Adipocyte (in vitro differentiated cells): ENCODE data around the gene MITF.

ENCODE experiments used
- DNase-seq: peaks from one replicate; pipeline ENCODE4 v3.0.0-alpha.2; 2015; ENCODE audit warnings: low read depth
- H3K27me3 ChIP-seq: replicated peaks from 2 replicates; pipeline ENCODE4 v1.7.0; 2013; ENCODE audit warnings: mild to moderate bottlenecking, low read length, moderate library complexity; ENCODE audit not compliant: control insufficient read depth, insufficient read depth
- H3K36me3 ChIP-seq: 2 replicates; pipeline ENCODE4 v1.7.0; 2013; ENCODE audit warnings: low read length, mild to moderate bottlenecking, moderate library complexity; ENCODE audit not compliant: control insufficient read depth, insufficient read depth, severe bottlenecking
- H3K4me1 ChIP-seq: 2 replicates; pipeline ENCODE4 v1.7.0; 2013; ENCODE audit warnings: mild to moderate bottlenecking, low read length, moderate library complexity; ENCODE audit not compliant: control insufficient read depth, insufficient read depth
- H3K4me3 ChIP-seq: 2 replicates; pipeline ENCODE4 v1.7.0; 2013; ENCODE audit warnings: mild to moderate bottlenecking, low read length, moderate library complexity
- H3K9ac ChIP-seq: 2 replicates; pipeline ENCODE4 v1.7.0; 2013; ENCODE audit warnings: mild to moderate bottlenecking, low read length, moderate library complexity
- H3K9me3 ChIP-seq: 2 replicates; pipeline ENCODE4 v1.7.0; 2013; ENCODE audit warnings: mild to moderate bottlenecking, low read length, moderate library complexity; ENCODE audit not compliant: control insufficient read depth

Gene MITF

DNA sequence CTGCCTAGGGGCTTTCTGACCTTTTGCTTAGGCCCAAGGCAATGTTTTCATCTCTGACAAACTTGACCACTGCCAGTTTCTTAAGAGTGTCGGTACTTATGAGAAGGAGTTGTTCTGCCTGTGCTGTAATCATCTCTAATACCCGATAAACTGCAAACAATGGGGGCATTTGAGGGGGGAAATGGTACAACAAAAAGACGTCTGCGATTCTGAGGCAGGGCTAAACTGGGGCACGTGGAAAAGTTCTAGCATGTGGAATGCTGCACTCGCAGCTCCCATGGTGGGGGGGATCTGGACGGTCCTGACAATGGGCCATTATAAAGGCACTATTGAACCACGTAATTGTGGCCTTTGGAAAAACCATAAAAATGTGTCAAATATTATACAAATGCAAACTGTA lies 187.1 kb downstream of the MITF start:
- Histone ChIP-seq H3K9ac (no peak overlapping the region), H3K9me3 (no peaks in the 10 kb centered on the region), H3K36me3 (no peaks in the 10 kb centered on the region), H3K27me3 (no peaks in the 10 kb centered on the region), H3K4me3 (no peak overlapping the region), H3K4me1 (peaks cover 9% of the 10 kb centered on the region)
- DNase-seq, result no peak

DNA sequence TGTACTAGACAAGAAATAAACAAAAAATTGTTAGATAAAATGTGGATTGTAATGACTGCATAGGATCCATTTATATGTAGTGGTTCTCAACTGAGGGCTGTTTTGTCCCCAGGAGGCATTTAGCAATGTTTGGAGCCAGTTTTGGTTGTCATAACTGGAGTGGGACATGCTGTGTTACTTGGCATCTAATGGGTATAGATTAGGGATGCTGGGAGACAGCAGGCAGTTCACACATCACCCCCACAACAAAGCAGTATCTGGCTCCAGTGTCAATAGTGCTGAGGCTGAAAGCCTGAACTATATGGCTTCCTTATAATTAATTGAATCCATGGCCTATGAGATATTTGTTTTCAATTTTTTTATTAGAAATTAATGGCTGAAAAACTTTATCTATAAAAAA lies 188.3 kb downstream of the MITF start:
- H3K36me3 ChIP-seq, result no peaks in the 10 kb centered on the region
- no peaks in the 10 kb centered on the region for H3K27me3 ChIP-seq
- H3K9me3 ChIP-seq, result no peaks in the 10 kb centered on the region
- H3K4me1 ChIP-seq, result peaks cover 9% of the 10 kb centered on the region
- DNase-seq, result no peak
- H3K9ac ChIP-seq, result no peak overlapping the region
- no peak overlapping the region for H3K4me3 ChIP-seq

DNA sequence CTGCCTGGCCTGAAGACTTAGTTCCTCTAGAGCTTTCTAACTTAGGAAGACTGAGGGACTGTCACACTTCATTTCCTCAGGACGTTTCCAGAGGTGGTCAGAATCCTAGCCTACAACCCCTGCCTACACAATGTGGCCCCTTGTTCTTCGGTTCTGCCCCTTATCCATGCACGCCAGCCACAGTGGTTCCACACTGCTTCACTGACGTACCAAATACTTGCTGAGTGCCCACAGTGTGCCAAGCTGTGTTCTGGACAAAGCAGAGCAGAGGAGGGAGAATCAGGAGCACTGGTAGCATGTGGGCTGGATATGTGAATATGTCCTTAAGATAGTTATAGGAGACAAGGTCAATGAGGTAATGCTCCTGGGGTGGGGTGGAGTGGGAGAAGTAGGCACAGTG lies 189.8 kb downstream of the MITF start:
- DNase-seq, result no peak
- Histone ChIP-seq H3K27me3 (no peaks in the 10 kb centered on the region), H3K4me1 (peaks cover 9% of the 10 kb centered on the region), H3K4me3 (no peak overlapping the region), H3K36me3 (no peaks in the 10 kb centered on the region), H3K9ac (no peak overlapping the region), H3K9me3 (no peaks in the 10 kb centered on the region)

DNA sequence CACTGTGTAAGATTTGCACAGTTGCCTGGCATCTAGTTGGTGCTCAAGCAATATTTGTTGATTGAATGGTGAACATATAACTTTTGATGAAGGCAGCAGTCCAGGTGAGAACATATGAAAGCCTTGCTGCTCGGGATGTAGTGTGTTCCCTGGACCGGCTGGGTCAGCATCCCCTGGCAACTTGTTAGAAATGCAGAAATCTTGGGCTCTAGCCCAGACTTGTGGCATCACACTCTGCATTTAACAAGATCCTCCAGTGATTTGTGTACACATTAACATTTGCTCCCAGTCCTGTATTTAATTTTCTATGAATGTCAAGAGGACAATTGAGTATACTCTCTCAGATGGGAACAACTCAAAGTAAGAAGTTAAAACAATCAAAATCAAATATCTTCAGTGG lies 191.3 kb downstream of the MITF start:
- H3K36me3 ChIP-seq, result no peaks in the 10 kb centered on the region
- H3K4me1 ChIP-seq, result peaks cover 2% of the 10 kb centered on the region

DNA sequence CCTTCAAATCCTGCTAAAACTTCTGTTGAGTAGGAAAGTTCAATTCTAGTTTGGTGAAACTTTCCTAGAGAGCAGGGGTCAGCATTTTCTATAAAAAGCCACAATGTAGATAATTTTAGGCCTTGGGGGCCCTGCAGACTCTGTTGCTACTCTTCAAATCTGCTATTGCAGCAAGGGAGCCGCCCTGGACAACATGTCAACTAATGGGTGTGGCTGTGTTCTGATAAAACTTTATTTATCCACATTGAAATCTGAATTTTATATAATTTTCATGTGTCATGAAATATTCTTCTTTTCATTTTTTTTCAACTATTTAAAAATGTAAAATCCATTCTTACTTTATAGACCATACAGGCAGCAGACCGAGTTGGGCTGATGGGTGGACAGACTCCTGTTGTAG lies 192.8 kb downstream of the MITF start:
- DNase-seq, result no peak
- Histone ChIP-seq H3K4me3 (no peak overlapping the region), H3K27me3 (no peaks in the 10 kb centered on the region), H3K9ac (no peak overlapping the region), H3K9me3 (no peaks in the 10 kb centered on the region), H3K36me3 (no peaks in the 10 kb centered on the region), H3K4me1 (no peaks in the 10 kb centered on the region)

More for the DNA sequence above, 191.3 kb downstream of the MITF start:
- Histone ChIP-seq H3K4me3 (no peak overlapping the region), H3K9ac (no peak overlapping the region), H3K27me3 (no peaks in the 10 kb centered on the region), H3K9me3 (no peaks in the 10 kb centered on the region)
- DNase-seq, result peak; percentile 51

DNA sequence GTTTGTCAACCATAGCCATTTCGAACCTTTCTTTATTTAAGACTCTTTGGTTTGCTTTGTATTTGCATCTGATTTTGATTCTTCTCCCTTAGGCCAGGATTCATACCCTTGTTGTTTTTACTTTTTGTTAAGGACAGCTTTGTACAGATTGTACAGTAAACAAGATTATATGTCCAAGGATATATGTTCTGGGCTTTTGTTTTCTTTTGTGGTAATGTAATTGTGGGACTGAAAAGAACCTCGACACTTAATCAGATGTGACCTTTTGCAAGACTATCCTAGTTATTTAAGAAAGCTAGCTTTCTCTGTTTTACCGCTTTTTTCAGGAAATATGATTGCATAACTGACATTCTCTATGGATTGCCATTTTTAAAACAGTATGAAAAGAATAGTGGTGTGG lies 193.2 kb downstream of the MITF start:
- no peaks in the 10 kb centered on the region for H3K36me3 ChIP-seq
- no peak overlapping the region for H3K4me3 ChIP-seq
- no peaks in the 10 kb centered on the region for H3K27me3 ChIP-seq
- H3K9me3 ChIP-seq, result no peaks in the 10 kb centered on the region
- no peaks in the 10 kb centered on the region for H3K4me1 ChIP-seq
- peak; percentile 44 for DNase-seq
- no peak overlapping the region for H3K9ac ChIP-seq

DNA sequence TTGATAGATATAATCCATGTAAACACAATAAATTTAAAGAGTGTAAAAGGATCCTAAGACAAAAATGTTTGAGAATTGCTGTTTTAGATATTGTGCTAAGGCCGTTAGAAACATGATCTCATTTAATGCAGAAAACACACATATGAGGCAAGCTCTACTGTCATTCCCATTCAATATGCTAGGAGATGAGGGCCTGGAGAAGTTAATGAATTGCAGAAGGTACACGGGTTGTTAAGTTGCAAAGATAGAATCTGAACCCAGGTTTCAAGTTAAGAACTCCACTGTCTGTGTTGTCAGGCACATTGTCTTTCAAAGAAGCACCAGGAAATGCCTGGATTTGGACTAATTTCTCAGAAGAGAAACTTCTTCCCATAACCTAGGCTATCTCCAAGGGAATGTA lies 195.1 kb downstream of the MITF start:
- DNase-seq, result no peak
- H3K4me1 ChIP-seq, result no peaks in the 10 kb centered on the region
- H3K9me3 ChIP-seq, result no peaks in the 10 kb centered on the region
- no peak overlapping the region for H3K4me3 ChIP-seq
- no peak overlapping the region for H3K9ac ChIP-seq
- H3K36me3 ChIP-seq, result peaks cover 11% of the 10 kb centered on the region
- H3K27me3 ChIP-seq, result no peaks in the 10 kb centered on the region

DNA sequence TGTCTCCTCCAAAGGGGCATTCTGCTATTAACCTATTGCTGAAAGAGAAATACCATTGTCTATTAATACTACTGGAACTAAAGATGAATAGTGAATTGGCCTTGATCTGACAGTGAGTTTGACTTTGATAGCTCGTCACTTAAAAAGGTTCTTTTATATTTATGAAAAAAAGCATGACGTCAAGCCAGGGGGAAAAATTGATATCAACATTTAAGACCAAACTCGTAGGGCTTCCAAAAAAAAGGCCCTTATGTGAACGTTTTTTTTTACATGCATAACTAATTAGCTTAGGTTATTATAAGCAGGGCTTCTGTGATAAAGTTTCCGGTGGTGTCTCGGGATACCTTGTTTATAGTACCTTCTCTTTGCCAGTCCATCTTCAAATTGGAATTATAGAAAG lies 197.0 kb downstream of the MITF start:
- H3K9me3 ChIP-seq, result no peaks in the 10 kb centered on the region
- H3K27me3 ChIP-seq, result no peaks in the 10 kb centered on the region
- no peak for DNase-seq
- no peak overlapping the region for H3K4me3 ChIP-seq
- no peaks in the 10 kb centered on the region for H3K4me1 ChIP-seq
- peaks cover 21% of the 10 kb centered on the region for H3K36me3 ChIP-seq
- H3K9ac ChIP-seq, result no peak overlapping the region

DNA sequence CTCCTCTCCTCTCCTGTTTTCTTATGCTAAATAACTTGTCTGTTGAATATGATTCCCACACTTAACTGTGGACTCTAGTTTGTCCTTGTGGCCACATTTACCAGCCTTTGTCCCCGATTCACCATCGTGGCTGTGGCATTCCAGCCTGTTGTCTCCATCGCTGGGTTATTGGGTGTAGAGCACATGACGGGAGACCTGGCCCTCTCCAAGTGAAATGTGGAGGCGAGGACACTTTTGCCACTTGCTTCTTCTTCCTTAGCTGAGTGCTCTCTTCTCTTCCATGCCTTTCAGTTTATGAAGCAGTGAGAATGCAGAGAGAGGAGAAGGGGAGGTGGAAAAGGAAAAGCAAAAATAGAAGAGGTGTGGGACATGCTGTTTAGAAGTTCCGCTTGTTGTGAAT lies 198.8 kb downstream of the MITF start:
- DNase-seq, result no peak
- H3K27me3 ChIP-seq, result no peaks in the 10 kb centered on the region
- no peaks in the 10 kb centered on the region for H3K4me1 ChIP-seq
- peaks cover 33% of the 10 kb centered on the region for H3K36me3 ChIP-seq
- no peaks in the 10 kb centered on the region for H3K9me3 ChIP-seq
- H3K4me3 ChIP-seq, result no peak overlapping the region
- no peak overlapping the region for H3K9ac ChIP-seq

DNA sequence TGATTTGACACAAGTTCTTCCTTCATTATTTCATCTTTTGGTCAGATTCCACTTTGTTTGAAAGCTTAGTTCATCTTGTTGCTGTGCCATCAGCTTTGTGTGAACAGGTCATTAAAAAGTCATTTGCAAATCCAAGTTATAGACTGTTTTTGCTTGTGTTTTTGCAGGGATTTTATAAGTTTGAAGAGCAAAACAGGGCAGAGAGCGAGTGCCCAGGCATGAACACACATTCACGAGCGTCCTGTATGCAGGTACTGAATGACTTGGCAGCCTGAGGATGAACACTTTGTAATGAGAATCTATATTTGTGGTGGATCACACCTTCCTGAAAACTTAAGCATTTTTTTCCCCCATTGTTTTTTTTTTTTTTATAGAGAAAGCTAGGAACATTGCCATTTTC lies 199.7 kb downstream of the MITF start:
- Histone ChIP-seq H3K9me3 (no peaks in the 10 kb centered on the region), H3K4me1 (no peaks in the 10 kb centered on the region), H3K36me3 (peaks cover 33% of the 10 kb centered on the region), H3K27me3 (no peaks in the 10 kb centered on the region), H3K9ac (no peak overlapping the region), H3K4me3 (no peak overlapping the region)
- DNase-seq, result no peak

DNA sequence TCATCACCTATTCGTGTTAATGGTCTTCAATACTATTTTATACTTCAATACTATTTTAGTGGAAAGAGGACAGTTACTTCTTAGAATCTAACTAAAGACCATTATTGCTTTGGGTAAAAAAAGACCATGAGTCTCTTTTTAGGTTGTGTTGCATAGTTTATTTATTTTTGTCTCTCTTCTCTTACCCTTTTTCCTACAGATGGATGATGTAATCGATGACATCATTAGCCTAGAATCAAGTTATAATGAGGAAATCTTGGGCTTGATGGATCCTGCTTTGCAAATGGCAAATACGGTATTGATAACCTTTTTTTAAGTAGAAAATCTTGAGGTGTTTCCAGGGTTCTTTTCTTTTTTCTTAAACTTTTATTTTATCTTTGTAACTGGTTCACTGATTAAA lies 201.8 kb downstream of the MITF start:
- Histone ChIP-seq H3K4me3 (no peak overlapping the region), H3K9me3 (no peaks in the 10 kb centered on the region), H3K27me3 (no peaks in the 10 kb centered on the region), H3K36me3 (peaks cover 33% of the 10 kb centered on the region), H3K9ac (no peak overlapping the region), H3K4me1 (no peaks in the 10 kb centered on the region)
- peak; percentile 24 for DNase-seq

DNA sequence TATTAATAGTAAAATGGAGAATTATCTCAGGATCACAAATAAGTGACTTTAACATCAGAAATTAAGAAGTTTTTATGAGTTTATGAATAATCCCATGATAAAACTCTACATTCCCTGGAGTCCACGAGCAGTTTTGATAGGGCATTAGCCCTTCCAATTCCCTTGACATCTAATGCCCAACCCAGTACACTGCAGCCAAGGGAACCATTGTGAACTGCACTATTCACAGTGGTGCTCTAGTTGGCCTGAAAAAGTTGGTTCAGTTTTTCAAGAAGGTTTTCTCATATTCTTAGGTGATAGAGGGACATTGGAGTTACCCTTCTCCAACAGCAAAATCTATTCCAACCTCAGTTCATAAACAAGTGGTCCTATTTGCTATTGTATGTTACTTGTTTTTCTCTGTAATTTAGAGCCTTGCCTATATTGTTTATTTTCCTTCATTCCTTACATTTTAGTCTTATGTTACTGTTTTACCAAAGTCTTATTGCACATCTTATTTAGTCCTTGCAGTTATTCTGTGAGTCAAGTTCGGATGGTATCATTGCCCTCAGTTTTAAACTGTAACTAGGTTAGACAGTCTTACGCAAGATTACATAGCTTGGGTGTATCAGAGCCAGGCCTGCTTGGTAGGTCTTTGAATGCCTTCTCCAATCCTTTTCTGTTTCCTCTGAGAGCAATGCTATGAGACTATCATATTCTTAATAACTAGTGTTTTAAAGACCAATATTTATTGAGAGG lies 202.3 kb downstream of the MITF start:
- Histone ChIP-seq H3K27me3 (no peaks in the 10 kb centered on the region), H3K4me1 (no peaks in the 10 kb centered on the region), H3K9ac (no peak overlapping the region), H3K36me3 (peaks cover 33% of the 10 kb centered on the region), H3K9me3 (no peaks in the 10 kb centered on the region), H3K4me3 (no peak overlapping the region)
- peak; percentile 77 for DNase-seq
